Mesothelial cell of epicardium (in vitro differentiated cells): ENCODE results near the gene RMI1. TPM values are rescaled to one million over a fixed set of nuclear protein-coding genes. Genes with fewer than 3 reads are reported as not detected.
"Not testable (repeated sequence)": the region's sequence is repeated elsewhere in the genome, so short reads cannot be mapped to it uniquely, and the experiment has no call there.

Source experiments
- DNase-seq, 2 experiments: peaks; one replicate each; pipeline ENCODE4 v3.0.0; 2021; ENCODE audit warnings: low spot score in 2 of 2; ENCODE audit not compliant: unreplicated experiment in 2 of 2
- H3K27ac Mint-ChIP-seq: 2 replicates; pipeline ENCODE4 v1.8.0; 2021; ENCODE audit warnings: mixed read lengths
- H3K27me3 Mint-ChIP-seq: 2 replicates; pipeline ENCODE4 v1.8.0; 2021; ENCODE audit warnings: low read depth, mixed read lengths
- H3K36me3 Mint-ChIP-seq: 2 replicates; pipeline ENCODE4 v1.8.0; 2021; ENCODE audit warnings: mixed read lengths
- H3K4me1 Mint-ChIP-seq: 2 replicates; pipeline ENCODE4 v1.8.0; 2021; ENCODE audit warnings: mixed read lengths
- H3K4me3 Mint-ChIP-seq: 2 replicates; pipeline ENCODE4 v1.8.0; 2021; ENCODE audit warnings: mild to moderate bottlenecking, moderate library complexity, mixed read lengths
- H3K9me3 Mint-ChIP-seq: 2 replicates; pipeline ENCODE4 v1.8.0; 2021; ENCODE audit warnings: mixed read lengths
- microRNA-seq: library from miRNA; unstranded; fragments of <30 nt; microRNA quantifications from one replicate; pipeline ENCODE4 v1.2.0, GENCODE V29; 2021; ENCODE audit warnings: inconsistent platforms, mixed read lengths
- total RNA-seq: library from RNA; stranded (reverse); gene quantifications from 3 replicates; pipeline ENCODE4 v1.2.1, GENCODE V29; 2021
- TF ChIP-seq, protein P1 (sequence below): fragments of 200-600 bp; sonication (generic); IDR thresholded peaks from one replicate; pipeline ENCODE4 v1.5.0; 2021; ENCODE audit warnings: antibody characterized with exemption; ENCODE audit not compliant: unreplicated experiment

RMI1 gene
- total RNA-seq, 1 donor from 2014 or later = 9.2 TPM

DNA sequence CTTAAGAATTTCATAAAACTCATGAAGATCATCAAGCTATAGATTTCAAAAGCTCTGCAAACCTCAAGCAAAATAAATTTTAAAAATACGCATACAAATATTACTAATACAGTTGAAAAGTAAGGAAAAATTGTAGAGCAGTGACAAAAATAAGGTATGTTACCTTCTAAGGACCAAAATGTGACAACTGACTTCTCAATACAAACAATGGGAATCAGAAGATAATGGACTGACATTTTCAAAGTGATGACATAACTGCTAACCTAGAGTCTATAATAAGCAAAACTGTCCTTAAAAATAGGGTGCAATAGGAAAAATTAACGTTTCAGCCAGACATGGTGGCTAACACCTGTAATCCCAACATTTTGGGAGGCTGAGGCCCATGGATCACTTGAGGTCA, 27.1 kb downstream of the RMI1 start:
- Mint-ChIP-seq H3K4me3 (no peak overlapping the region), H3K4me1 (no peaks in the 10 kb centered on the region), H3K36me3 (peaks cover 15% of the 10 kb centered on the region), H3K27me3 (no peaks in the 10 kb centered on the region), H3K9me3 (peaks cover 16% of the 10 kb centered on the region), H3K27ac (no peak overlapping the region)
- no peak for DNase-seq
- TF ChIP-seq, protein P1, sequence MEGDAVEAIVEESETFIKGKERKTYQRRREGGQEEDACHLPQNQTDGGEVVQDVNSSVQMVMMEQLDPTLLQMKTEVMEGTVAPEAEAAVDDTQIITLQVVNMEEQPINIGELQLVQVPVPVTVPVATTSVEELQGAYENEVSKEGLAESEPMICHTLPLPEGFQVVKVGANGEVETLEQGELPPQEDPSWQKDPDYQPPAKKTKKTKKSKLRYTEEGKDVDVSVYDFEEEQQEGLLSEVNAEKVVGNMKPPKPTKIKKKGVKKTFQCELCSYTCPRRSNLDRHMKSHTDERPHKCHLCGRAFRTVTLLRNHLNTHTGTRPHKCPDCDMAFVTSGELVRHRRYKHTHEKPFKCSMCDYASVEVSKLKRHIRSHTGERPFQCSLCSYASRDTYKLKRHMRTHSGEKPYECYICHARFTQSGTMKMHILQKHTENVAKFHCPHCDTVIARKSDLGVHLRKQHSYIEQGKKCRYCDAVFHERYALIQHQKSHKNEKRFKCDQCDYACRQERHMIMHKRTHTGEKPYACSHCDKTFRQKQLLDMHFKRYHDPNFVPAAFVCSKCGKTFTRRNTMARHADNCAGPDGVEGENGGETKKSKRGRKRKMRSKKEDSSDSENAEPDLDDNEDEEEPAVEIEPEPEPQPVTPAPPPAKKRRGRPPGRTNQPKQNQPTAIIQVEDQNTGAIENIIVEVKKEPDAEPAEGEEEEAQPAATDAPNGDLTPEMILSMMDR = no peak

- peaks cover 8% of the 10 kb centered on the region for H3K9me3 Mint-ChIP-seq
- H3K36me3 Mint-ChIP-seq = no peaks in the 10 kb centered on the region
- DNase-seq = no peak
- H3K27ac Mint-ChIP-seq = no peak overlapping the region
- TF ChIP-seq, protein P1 = no peak
- H3K4me1 Mint-ChIP-seq = no peaks in the 10 kb centered on the region
- peaks cover 9% of the 10 kb centered on the region for H3K27me3 Mint-ChIP-seq
- no peak overlapping the region for H3K4me3 Mint-ChIP-seq
Measured at GRCh38 chr9:84024041-84024575, 43.5 kb downstream of the RMI1 start.

DNA sequence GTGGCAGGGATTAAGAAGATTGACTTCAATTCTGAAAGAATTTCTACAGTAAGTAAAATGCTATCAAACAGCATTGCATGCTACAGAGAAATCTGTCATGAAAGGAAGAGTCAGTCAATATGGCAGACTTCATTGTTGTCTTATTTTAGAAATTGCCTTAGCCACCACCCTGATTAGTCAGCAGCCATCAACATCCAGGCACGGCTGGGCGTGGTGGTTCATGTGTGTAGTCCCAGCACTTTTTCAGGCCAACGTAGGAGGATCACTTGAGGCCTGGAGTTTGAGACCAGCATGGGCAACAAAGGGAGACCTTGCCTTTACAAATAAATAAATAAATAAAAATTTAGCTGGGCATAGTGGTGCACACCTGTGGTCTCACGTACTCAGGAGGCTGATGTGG, 46.6 kb downstream of the RMI1 start:
- Mint-ChIP-seq H3K27ac (no peak overlapping the region), H3K27me3 (peaks cover 11% of the 10 kb centered on the region), H3K36me3 (no peaks in the 10 kb centered on the region), H3K4me1 (no peaks in the 10 kb centered on the region), H3K4me3 (no peak overlapping the region), H3K9me3 (peaks cover 8% of the 10 kb centered on the region)
- DNase-seq = no peak
- TF ChIP-seq, protein P1 = no peak

- Mint-ChIP-seq H3K36me3 (no peaks in the 10 kb centered on the region), H3K27ac (no peak overlapping the region), H3K4me3 (no peak overlapping the region), H3K27me3 (peaks cover 34% of the 10 kb centered on the region), H3K9me3 (peaks cover 4% of the 10 kb centered on the region), H3K4me1 (no peaks in the 10 kb centered on the region)
- TF ChIP-seq, protein P1 = no peak
- no peak for DNase-seq
Measured at GRCh38 chr9:84031534-84031933, 50.9 kb downstream of the RMI1 start.

- H3K36me3 Mint-ChIP-seq, H3K4me3 Mint-ChIP-seq, H3K27ac Mint-ChIP-seq, H3K27me3 Mint-ChIP-seq, DNase-seq, H3K4me1 Mint-ChIP-seq: not testable (repeated sequence)
- peaks cover 35% of the 10 kb centered on the region for H3K9me3 Mint-ChIP-seq
Measured at GRCh38 chr9:84041857-84042256, 61.3 kb downstream of the RMI1 start.

- peaks cover 4% of the 10 kb centered on the region for H3K36me3 Mint-ChIP-seq
- TF ChIP-seq, protein P1 = no peak
- H3K27me3 Mint-ChIP-seq = peaks cover 12% of the 10 kb centered on the region
- DNase-seq = no peak
- H3K4me3 Mint-ChIP-seq = no peak overlapping the region
- peaks cover 15% of the 10 kb centered on the region for H3K9me3 Mint-ChIP-seq
- no peak overlapping the region for H3K27ac Mint-ChIP-seq
- H3K4me1 Mint-ChIP-seq = no peaks in the 10 kb centered on the region
Measured at GRCh38 chr9:84045481-84046097, 65.0 kb downstream of the RMI1 start.

Small RNA genes lying within 50 kb of the gene (microRNA-seq; reads per million reads assigned to microRNA genes)
- gene MIR7-1 = 34.9 reads per million, percentile 54 among the genes with 10 or more reads in this experiment

Other genes starting within 250 kb of the RMI1 start
- 7.6 to 9.6 TPM (median 8.6 TPM) in 3 replicates for gene GKAP1, start 163.0 kb upstream of the RMI1 start, total RNA-seq
- gene KIF27, start 59.4 kb upstream of the RMI1 start, total RNA-seq = 11.6 to 13.7 TPM (median 13.2 TPM) in 3 replicates
- 672 to 696 TPM (median 682 TPM) in 3 replicates for gene HNRNPK, start 590 bp upstream of the RMI1 start, total RNA-seq